Upper lobe of left lung (tissue), 4 donors: ENCODE measurements around the gene P2RY11.

Source experiments
- EP300 ChIP-seq, 4 donors: sonication (generic); formaldehyde crosslinking; IDR thresholded peaks; one replicate each; pipeline ENCODE4 v1.5.1; 2017; ENCODE audit warnings: antibody characterized with exemption in 4 of 4, control low read depth in 2 of 4
- POLR2A ChIP-seq, 4 donors: fragments of 450-650 bp; IDR thresholded peaks; one replicate each; pipeline ENCODE4 v1.5.1; 2016 to 2017; ENCODE audit warnings: antibody characterized with exemption in 4 of 4, mild to moderate bottlenecking in 2 of 4
- POLR2AphosphoS5 ChIP-seq, 2 donors: sonication (generic); formaldehyde crosslinking; IDR thresholded peaks; one replicate each; pipeline ENCODE4 v1.5.1; 2017; ENCODE audit warnings: antibody characterized with exemption in 2 of 2
- TF ChIP-seq, protein P1 (sequence below), 6 experiments: fragments of 450-650 bp in 4 of 6; fragments of 200-600 bp in 2 of 6; sonication (generic) in 2 of 6; IDR thresholded peaks; one replicate each; pipeline ENCODE4 v1.5.1; 2016 to 2019; ENCODE audit warnings: antibody characterized with exemption in 6 of 6

DNA sequence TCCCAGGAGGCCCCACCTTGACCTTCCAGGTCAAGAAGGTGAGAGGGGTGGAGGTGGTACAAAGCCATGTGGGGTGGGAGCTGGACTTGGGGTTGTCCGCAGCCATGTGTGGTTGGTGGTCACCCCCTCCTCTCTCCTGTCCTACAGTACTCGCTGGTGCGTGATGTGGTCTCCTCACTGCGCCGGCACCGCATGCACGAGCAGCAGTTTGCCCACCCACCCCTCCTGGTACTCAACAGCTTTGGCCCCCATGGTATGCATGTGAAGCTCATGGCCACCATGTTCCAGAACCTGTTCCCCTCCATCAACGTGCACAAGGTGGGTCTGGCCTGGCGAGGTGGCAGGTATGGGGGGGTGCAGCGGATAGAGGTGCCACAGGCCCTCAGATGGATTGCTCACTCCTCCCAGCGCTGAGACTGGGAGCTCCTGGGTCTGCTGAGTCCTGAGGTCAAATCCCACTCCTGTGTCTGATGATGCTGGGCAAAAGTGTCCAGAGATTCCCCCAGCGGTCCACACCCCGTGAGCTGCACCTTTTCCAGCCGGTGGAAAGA is 3.6 kb upstream of the P2RY11 start:
- TF ChIP-seq EP300 (IDR thresholded peaks at IDR 0.05) (no peak), POLR2AphosphoS5 (IDR thresholded peaks at IDR 0.05) (no peak), POLR2A (IDR thresholded peaks at IDR 0.05) (no peak)
- TF ChIP-seq, protein P1, sequence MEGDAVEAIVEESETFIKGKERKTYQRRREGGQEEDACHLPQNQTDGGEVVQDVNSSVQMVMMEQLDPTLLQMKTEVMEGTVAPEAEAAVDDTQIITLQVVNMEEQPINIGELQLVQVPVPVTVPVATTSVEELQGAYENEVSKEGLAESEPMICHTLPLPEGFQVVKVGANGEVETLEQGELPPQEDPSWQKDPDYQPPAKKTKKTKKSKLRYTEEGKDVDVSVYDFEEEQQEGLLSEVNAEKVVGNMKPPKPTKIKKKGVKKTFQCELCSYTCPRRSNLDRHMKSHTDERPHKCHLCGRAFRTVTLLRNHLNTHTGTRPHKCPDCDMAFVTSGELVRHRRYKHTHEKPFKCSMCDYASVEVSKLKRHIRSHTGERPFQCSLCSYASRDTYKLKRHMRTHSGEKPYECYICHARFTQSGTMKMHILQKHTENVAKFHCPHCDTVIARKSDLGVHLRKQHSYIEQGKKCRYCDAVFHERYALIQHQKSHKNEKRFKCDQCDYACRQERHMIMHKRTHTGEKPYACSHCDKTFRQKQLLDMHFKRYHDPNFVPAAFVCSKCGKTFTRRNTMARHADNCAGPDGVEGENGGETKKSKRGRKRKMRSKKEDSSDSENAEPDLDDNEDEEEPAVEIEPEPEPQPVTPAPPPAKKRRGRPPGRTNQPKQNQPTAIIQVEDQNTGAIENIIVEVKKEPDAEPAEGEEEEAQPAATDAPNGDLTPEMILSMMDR (IDR thresholded peaks at IDR 0.05) = no peak
